NB4 (cell line): ENCODE data around the gene LDAH.

Experiments used
- CTCF ChIP-seq: IDR thresholded peaks from one replicate; pipeline ENCODE4 v1.5.1; 2012; ENCODE audit warnings: low read depth, low read length
- MAX ChIP-seq: IDR thresholded peaks from 2 replicates; pipeline ENCODE4 v1.6.1; 2011; ENCODE audit warnings: low read depth, low read length
- POLR2A ChIP-seq: IDR thresholded peaks from 2 replicates; pipeline ENCODE4 v1.6.1; 2011; ENCODE audit warnings: mild to moderate bottlenecking; ENCODE audit not compliant: insufficient read length; ENCODE audit errors: extremely low read depth

GRCh38 chr2:20852670-20853069 lies 29.8 kb upstream of the LDAH start:
- TF ChIP-seq MAX (no peak), CTCF (no peak), POLR2A (no peak)
